Smooth muscle cell (in vitro differentiated cells): ENCODE data around the gene ADGRV1. TPM values are rescaled to one million over a fixed set of nuclear protein-coding genes. Genes with fewer than 3 reads are reported as not detected.
A peak's percentile ranks its signal among the peaks of the same experiment; 100 is the strongest.

ENCODE experiments used
- DNase-seq: peaks from one replicate; lab custom pipeline; 2025; ENCODE audit not compliant: unreplicated experiment; lab: John Stamatoyannopoulos, UW
- H2AFZ ChIP-seq: fragments of 200-600 bp; sonication (generic); 2 replicates; pipeline ENCODE4 v1.6.0; 2016; ENCODE audit warnings: antibody characterized with exemption, low read depth, mild to moderate bottlenecking
- H3F3A ChIP-seq: fragments of 200-600 bp; sonication (generic); 2 replicates; pipeline ENCODE4 v1.6.0; 2017; ENCODE audit warnings: antibody characterized with exemption, low read depth
- H3K27ac ChIP-seq: fragments of 200-600 bp; sonication (generic); 2 replicates; pipeline ENCODE4 v1.5.1; 2016; ENCODE audit warnings: low read depth, mild to moderate bottlenecking
- H3K27me3 ChIP-seq: fragments of 200-600 bp; sonication (generic); 2 replicates; pipeline ENCODE4 v1.6.1; 2016; ENCODE audit warnings: low read depth, mild to moderate bottlenecking
- H3K36me3 ChIP-seq: fragments of 200-600 bp; sonication (generic); 2 replicates; pipeline ENCODE4 v1.5.1; 2016; ENCODE audit warnings: low read depth
- H3K4me1 ChIP-seq: fragments of 200-600 bp; sonication (generic); 2 replicates; pipeline ENCODE4 v1.5.1; 2016; ENCODE audit warnings: low read depth
- H3K4me2 ChIP-seq: fragments of 200-600 bp; sonication (generic); 2 replicates; pipeline ENCODE4 v1.6.0; 2016; ENCODE audit warnings: mild to moderate bottlenecking
- H3K4me3 ChIP-seq: fragments of 200-600 bp; sonication (generic); 2 replicates; pipeline ENCODE4 v1.5.1; 2016; ENCODE audit warnings: mild to moderate bottlenecking
- H3K79me2 ChIP-seq: fragments of 200-600 bp; sonication (generic); 2 replicates; pipeline ENCODE4 v1.6.0; 2016; ENCODE audit warnings: low read depth, mild to moderate bottlenecking
- H3K9ac ChIP-seq: fragments of 200-600 bp; sonication (generic); 2 replicates; pipeline ENCODE4 v1.6.0; 2016; ENCODE audit warnings: low read depth
- H3K9me3 ChIP-seq: fragments of 200-600 bp; sonication (generic); replicated peaks from 2 replicates; pipeline ENCODE4 v1.5.1; 2016; ENCODE audit warnings: low read depth
- H4K20me1 ChIP-seq: fragments of 200-600 bp; sonication (generic); 2 replicates; pipeline ENCODE4 v1.6.0; 2016; ENCODE audit warnings: low read depth
- WGBS: methylation state at CpG from one replicate; pipeline ENCODE4 v1.1.7; 2016; ENCODE audit warnings: low lambda C conversion rate; 5-methylcytosine and 5-hydroxymethylcytosine counted together
- polyA plus RNA-seq: library from polyadenylated mRNA; unstranded; fragments of >200 nt; fragmentation: Nextera tagmentation; extraction: Ambion mirVana; gene quantifications from 2 replicates; pipeline ENCODE4 v1.2.1, GENCODE V29; 2016
- total RNA-seq: library from RNA; depleted of rRNA; stranded (reverse); fragments of >200 nt; gene quantifications from 2 replicates; pipeline ENCODE4 v1.2.3, GENCODE V29; 2014
- TF ChIP-seq, protein P1 (sequence below): fragments of 200-600 bp; sonication (generic); IDR thresholded peaks from 2 replicates; pipeline ENCODE4 v1.5.1; 2017; ENCODE audit warnings: borderline replicate concordance, mild to moderate bottlenecking, antibody characterized with exemption; ENCODE audit not compliant: insufficient read depth, poor library complexity, severe bottlenecking

ADGRV1 gene
- total and polyA plus RNA-seq, 2 experiments from 2014 or later: 16.8 to 17.7 TPM

GRCh38 chr5:91162534-91163381, 604.2 kb downstream of the ADGRV1 start:
- no peak overlapping the region for H3K4me3 ChIP-seq
- H3F3A ChIP-seq: peaks cover 3% of the 10 kb centered on the region
- H4K20me1 ChIP-seq: no peaks in the 10 kb centered on the region
- H3K4me2 ChIP-seq: peak overlapping the region; percentile 22
- H3K36me3 ChIP-seq: no peaks in the 10 kb centered on the region
- no peaks in the 10 kb centered on the region for H3K4me1 ChIP-seq
- H3K27ac ChIP-seq: peak overlapping the region; percentile 87
- peak overlapping the region; percentile 47 for H3K9ac ChIP-seq
- H3K9me3 ChIP-seq: no peaks in the 10 kb centered on the region
- no peak overlapping the region for H2AFZ ChIP-seq
- no peaks in the 10 kb centered on the region for H3K79me2 ChIP-seq
- TF ChIP-seq, protein P1, sequence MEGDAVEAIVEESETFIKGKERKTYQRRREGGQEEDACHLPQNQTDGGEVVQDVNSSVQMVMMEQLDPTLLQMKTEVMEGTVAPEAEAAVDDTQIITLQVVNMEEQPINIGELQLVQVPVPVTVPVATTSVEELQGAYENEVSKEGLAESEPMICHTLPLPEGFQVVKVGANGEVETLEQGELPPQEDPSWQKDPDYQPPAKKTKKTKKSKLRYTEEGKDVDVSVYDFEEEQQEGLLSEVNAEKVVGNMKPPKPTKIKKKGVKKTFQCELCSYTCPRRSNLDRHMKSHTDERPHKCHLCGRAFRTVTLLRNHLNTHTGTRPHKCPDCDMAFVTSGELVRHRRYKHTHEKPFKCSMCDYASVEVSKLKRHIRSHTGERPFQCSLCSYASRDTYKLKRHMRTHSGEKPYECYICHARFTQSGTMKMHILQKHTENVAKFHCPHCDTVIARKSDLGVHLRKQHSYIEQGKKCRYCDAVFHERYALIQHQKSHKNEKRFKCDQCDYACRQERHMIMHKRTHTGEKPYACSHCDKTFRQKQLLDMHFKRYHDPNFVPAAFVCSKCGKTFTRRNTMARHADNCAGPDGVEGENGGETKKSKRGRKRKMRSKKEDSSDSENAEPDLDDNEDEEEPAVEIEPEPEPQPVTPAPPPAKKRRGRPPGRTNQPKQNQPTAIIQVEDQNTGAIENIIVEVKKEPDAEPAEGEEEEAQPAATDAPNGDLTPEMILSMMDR: no peak
- WGBS: 40% methylated on average over 6 of the region's 6 CpGs
- no peak for DNase-seq
- no peaks in the 10 kb centered on the region for H3K27me3 ChIP-seq

GRCh38 chr5:91164424-91164823, 605.8 kb downstream of the ADGRV1 start:
- no peak for DNase-seq
- 77% methylated on average over 3 of the region's 3 CpGs for WGBS
- peaks cover 3% of the 10 kb centered on the region for H3F3A ChIP-seq
- TF ChIP-seq, protein P1: no peak
- no peak overlapping the region for H2AFZ ChIP-seq
- no peaks in the 10 kb centered on the region for H4K20me1 ChIP-seq
- H3K27ac ChIP-seq: peak overlapping the region; percentile 87
- H3K79me2 ChIP-seq: no peaks in the 10 kb centered on the region
- H3K9ac ChIP-seq: no peak overlapping the region
- H3K9me3 ChIP-seq: no peaks in the 10 kb centered on the region
- no peaks in the 10 kb centered on the region for H3K4me1 ChIP-seq
- H3K4me3 ChIP-seq: no peak overlapping the region
- no peaks in the 10 kb centered on the region for H3K36me3 ChIP-seq
- no peaks in the 10 kb centered on the region for H3K27me3 ChIP-seq
- no peak overlapping the region for H3K4me2 ChIP-seq

GRCh38 chr5:91166059-91166807, 607.6 kb downstream of the ADGRV1 start:
- H3F3A ChIP-seq: peaks cover 3% of the 10 kb centered on the region
- TF ChIP-seq, protein P1: no peak
- H3K79me2 ChIP-seq: no peaks in the 10 kb centered on the region
- peak overlapping the region; percentile 27 for H3K27ac ChIP-seq
- H3K4me1 ChIP-seq: peaks cover 7% of the 10 kb centered on the region
- H3K9me3 ChIP-seq: no peaks in the 10 kb centered on the region
- H2AFZ ChIP-seq: no peak overlapping the region
- H3K9ac ChIP-seq: no peak overlapping the region
- H3K4me2 ChIP-seq: peak overlapping the region; percentile 10
- H4K20me1 ChIP-seq: no peaks in the 10 kb centered on the region
- H3K36me3 ChIP-seq: no peaks in the 10 kb centered on the region
- no peak overlapping the region for H3K4me3 ChIP-seq
- 71% methylated on average over 3 of the region's 3 CpGs for WGBS
- DNase-seq: no peak
- H3K27me3 ChIP-seq: no peaks in the 10 kb centered on the region
